NCI-H460 (cell line): Measurements from ENCODE around the gene OR1S1. TPM values are rescaled to one million over a fixed set of nuclear protein-coding genes. Genes with fewer than 3 reads are reported as not detected.

Experiments
- total RNA-seq: library from RNA; depleted of rRNA; stranded (reverse); fragments of >200 nt; shearing (Covaris generic); gene quantifications from 2 replicates; pipeline ENCODE4 v1.2.3, GENCODE V29; 2014; rRNA removed

The OR1S1 gene
- total RNA-seq, 1 experiment from 2014 or later = not detected

Other genes starting within 250 kb of the OR1S1 start
- gene OR9Q1, start 188.8 kb upstream of the OR1S1 start, total RNA-seq = not detected in 2 replicates
- not detected in 2 replicates for gene OR6Q1, start 181.8 kb upstream of the OR1S1 start, total RNA-seq
- gene OR9I1, start 87.2 kb upstream of the OR1S1 start, total RNA-seq = not detected in 2 replicates
- not detected in 2 replicates for gene OR9Q2, start 23.6 kb upstream of the OR1S1 start, total RNA-seq
- not detected in 2 replicates for gene OR1S2, start 8.6 kb upstream of the OR1S1 start, total RNA-seq
- not detected in 2 replicates for gene OR10Q1, start 16.2 kb downstream of the OR1S1 start, total RNA-seq
- gene OR10W1, start 55.5 kb downstream of the OR1S1 start, total RNA-seq = not detected in 2 replicates
- not detected in 2 replicates for gene OR5B17, start 146.3 kb downstream of the OR1S1 start, total RNA-seq
- gene OR5B3, start 194.2 kb downstream of the OR1S1 start, total RNA-seq = not detected in 2 replicates
- not detected in 2 replicates for gene OR5B2, start 215.4 kb downstream of the OR1S1 start, total RNA-seq
- gene OR5B12, start 229.5 kb downstream of the OR1S1 start, total RNA-seq = not detected in 2 replicates